GM21737 (cell line): Measurements from ENCODE around the gene DES.

ENCODE experiments used
- ATAC-seq: cut with Tn5 transposase; IDR thresholded peaks from one replicate; pipeline ENCODE4 v1.9.1; 2021; ENCODE audit warnings: mild to moderate bottlenecking, moderate library complexity; ENCODE audit not compliant: unreplicated experiment

Gene DES

DNA sequence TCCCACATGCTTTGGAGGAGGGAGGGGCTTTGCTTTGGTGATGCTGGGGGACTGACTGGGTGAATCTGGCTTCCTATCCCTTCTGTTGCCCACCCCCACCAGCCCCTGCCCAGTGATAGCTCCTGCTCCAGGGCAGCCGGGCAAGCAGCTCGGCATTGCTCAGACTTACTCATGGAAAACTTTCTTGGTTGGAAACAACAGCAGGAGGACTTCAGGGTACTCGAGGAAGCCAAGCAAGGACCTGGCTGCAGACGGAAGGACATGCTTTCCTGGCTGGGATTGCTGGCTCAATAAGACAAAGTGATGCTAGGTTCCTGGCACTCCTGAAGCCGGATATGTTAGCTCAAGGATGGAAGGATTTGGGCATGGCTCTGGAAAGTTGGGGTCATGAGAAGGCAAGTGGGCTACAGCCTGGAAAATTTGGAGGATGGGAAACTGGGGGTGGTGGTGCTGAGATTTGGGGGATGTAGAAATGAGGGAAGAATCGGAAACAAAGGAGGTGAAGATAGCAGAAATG is 19.6 kb downstream of the DES start:
- no peak for ATAC-seq

GRCh38 chr2:219438453-219438852 is 20.3 kb downstream of the DES start:
- no peak for ATAC-seq

GRCh38 chr2:219439506-219439905 is 21.3 kb downstream of the DES start:
- no peak for ATAC-seq

- ATAC-seq, result no peak
These were observed 22.4 kb downstream of the DES start for GRCh38 chr2:219440388-219441256.

GRCh38 chr2:219441451-219442255 is 23.5 kb downstream of the DES start:
- ATAC-seq, result no peak

GRCh38 chr2:219442256-219443015 is 24.3 kb downstream of the DES start:
- no peak for ATAC-seq

DNA sequence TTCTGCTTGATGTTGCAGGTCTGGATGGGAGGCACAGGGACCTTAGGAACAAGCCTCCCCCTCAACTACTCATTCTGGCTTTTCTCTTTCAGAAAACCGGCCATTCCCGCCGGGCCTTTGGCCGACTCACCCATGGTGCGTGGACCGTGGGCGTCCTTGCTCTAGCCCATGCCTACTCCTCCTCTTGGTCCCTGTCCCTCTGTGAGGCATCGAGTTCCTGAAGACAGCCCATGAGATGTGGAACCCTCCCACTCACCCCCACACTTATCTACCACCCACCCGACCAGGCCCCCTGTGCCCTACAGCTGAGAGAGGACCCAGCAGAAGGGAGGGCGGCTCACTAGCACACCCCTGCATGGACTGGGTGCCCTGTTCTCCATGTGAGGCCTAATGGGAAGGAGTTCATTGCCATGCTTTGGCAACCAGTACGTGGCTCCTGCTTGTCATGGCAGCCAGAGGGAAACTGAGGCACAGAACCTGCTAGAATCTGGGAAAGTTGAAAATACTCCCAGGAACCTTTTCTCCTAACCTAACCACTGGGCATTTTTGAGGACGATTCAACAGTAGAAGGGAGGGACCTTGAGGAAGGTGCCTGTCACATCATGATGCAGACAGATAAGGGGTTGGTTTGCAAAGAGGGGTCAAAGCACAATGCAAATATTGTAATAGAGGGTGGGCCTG is 25.0 kb downstream of the DES start:
- ATAC-seq, result no peak

- no peak for ATAC-seq
These were observed 25.5 kb downstream of the DES start for GRCh38 chr2:219443697-219444023.

GRCh38 chr2:219444566-219445091 is 26.5 kb downstream of the DES start:
- no peak for ATAC-seq

DNA sequence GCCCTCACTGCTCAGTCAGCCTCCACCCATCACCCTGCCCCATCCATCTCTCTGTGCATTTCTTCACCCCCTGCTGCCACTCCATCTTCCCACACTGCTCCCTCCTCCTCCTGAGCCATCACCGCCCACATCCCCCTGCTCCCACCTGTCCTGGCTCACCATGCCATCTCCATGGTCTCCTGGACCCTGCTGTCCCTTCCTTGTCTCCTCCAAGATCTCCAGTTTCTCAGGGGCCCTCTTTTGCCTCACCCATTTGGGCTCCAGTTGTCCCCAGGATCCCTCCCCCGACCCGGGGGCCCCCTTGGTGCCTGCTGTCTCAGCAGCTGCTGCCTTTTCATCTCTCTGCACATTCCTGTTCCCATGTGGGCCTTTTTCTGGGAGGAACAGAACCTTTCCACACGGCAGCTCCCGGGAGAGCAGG is 27.1 kb downstream of the DES start:
- no peak for ATAC-seq

GRCh38 chr2:219446101-219446504 is 27.9 kb downstream of the DES start:
- no peak for ATAC-seq

- no peak for ATAC-seq
These were observed 28.5 kb downstream of the DES start for GRCh38 chr2:219446689-219447088.

GRCh38 chr2:219447242-219448098 is 29.3 kb downstream of the DES start:
- no peak for ATAC-seq

DNA sequence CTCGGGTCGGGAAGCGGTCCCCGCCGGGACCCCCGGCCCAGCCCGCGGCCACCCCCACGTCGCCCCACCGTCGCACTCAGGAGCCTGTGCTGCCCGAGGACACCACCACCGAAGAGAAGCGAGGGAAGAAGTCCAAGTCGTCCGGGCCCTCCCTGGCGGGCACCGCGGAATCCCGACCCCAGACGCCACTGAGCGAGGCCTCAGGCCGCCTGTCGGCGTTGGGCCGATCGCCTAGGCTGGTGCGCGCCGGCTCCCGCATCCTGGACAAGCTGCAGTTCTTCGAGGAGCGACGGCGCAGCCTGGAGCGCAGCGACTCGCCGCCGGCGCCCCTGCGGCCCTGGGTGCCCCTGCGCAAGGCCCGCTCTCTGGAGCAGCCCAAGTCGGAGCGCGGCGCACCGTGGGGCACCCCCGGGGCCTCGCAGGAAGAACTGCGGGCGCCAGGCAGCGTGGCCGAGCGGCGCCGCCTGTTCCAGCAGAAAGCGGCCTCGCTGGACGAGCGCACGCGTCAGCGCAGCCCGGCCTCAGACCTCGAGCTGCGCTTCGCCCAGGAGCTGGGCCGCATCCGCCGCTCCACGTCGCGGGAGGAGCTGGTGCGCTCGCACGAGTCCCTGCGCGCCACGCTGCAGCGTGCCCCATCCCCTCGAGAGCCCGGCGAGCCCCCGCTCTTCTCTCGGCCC is 30.1 kb downstream of the DES start:
- ATAC-seq, result no peak

GRCh38 chr2:219448776-219449341 is 30.7 kb downstream of the DES start:
- ATAC-seq, result no peak

DNA sequence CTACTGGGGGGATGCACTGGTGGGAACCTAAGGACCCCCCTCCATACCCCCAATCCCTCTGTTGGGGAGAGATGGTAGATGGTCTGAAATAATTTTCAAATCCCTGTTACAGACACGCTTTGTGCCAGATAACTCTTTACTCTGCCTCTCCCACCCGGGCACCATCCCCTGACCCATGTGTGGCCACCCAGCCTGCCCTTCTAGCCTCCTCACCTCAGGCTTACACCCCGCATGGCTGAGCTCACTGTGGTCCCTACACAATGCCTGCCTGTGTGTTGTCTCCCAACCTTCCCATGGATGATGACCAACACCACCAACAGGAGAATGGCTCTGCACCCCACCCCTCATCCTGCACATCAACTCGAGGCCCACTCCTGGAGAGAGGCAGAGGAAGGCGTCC is 31.4 kb downstream of the DES start:
- no peak for ATAC-seq

- no peak for ATAC-seq
These were observed 33.6 kb downstream of the DES start for GRCh38 chr2:219451661-219452360.
